GM18499 (cell line): ENCODE results near the gene NFKBIB.

ENCODE experiments used
- ATAC-seq: cut with Tn5 transposase; IDR thresholded peaks from one replicate; pipeline ENCODE4 v1.9.1; 2021; ENCODE audit warnings: moderate number of reproducible peaks; ENCODE audit not compliant: insufficient read depth, unreplicated experiment

NFKBIB gene

DNA sequence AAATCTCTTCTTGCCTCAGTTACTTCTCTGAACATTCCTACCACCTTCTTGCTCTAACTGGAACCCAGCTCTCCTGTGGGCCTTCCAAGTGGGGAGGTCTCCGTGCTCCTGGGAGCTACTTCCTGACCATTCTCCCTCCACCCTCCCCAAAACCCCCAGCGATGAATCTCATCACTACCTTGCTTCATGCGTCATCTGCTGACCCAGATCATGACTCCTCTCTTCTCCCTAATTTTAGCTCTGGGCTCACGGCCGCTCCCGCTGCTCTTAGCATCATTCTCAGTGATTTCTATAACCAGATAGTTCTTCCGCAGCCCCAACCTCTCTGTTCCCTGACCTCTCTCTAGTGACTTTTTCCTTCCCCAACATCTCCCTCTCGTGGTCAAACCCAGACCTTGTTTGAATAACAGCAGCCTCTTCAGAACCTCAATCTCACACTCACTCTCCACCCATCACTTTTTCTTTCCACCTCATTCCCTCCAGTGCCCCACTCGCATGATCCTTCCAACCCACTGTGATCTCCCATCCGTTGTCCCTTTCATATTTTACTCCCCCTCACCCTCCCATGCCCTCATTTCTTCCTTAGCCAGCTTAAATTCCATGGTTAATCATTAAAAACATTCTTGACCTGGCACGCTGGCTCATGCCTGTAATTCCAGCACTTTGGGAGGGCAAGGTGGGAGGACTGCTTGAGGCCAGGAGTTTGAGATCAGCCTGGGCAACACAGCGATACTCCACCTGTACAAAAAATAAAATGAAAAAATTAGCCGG lies 52.8 kb downstream of the NFKBIB start:
- ATAC-seq = no peak

DNA sequence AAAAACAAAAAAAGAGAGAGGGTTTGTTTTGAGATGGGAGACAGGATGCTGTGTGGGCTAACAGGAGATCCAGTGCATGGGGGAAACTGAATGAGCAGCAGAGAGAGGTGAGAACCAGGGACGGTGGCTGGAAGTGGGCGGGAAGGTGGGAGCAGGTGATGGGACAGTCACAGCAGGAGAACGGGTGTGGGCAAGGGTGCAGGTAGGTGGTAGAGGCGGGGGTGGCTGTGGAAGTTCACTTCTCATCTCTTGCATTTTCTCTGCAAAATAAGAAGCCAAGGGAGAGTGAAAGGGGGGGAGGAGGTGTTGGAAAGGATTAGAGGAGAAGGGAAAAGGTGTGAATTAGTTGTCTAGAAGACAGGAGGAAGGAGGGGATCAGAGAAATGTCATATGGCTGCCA lies 53.9 kb downstream of the NFKBIB start:
- ATAC-seq = no peak

DNA sequence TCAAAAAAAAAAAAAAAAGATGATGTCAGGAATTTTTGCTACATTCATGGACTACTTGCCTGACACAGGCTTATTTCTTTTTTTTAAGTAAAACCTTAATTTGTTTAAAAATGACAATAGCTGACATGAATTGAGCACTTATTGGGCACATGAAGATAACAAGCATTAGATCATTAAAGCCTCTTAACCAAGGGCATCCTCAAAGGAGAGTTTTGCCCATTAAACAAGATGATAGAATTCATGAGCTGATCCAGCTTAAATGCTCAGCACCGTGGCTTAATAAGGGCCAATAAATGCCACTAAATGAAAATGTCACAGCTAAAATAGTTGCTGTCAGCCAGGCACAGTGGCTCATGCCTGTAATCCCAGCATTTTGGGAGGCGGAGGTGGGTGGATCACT lies 56.5 kb downstream of the NFKBIB start:
- ATAC-seq = no peak

DNA sequence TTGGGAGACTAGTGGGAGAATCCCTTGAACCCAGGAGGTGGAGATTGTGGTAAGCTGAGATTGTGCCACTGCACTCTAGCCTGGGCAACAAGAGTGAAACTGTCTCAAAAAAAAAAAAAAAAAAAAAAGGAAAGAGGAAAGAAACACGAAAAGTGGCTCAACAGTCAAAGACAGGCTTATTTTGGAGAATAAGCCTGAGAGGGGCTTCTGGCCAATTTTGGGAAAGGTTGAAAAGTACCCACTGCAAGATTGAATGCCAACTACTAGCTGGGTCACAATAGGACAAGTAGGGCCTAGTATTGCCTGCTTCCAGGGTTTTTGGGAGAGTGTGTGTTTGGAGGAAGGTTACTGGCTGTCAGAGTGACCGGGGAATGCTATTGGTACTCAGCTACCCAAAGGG lies 58.5 kb downstream of the NFKBIB start:
- ATAC-seq = no peak
